ENCODE results near the gene MTOR.
"Not testable (repeated sequence)": the region's sequence is repeated elsewhere in the genome, so short reads cannot be mapped to it uniquely, and the experiment has no call there.

The MTOR gene

DNA sequence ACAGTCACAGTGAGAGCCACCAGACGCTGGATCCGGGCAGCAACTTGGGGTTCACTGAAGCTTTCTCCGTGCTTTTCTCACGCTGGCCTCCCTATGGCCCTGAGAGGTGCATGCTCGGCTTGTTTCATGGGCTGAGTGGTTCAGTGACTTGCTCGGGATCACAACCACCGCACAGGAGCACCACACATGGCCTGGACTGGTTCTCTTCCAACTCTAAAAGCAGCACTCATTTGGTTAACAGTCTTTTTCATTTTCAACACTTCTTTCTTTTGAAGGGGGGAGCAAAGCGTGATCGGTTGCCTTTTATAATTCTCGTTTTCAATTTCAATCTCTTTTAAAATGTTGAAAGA, 36.8 kb upstream of the MTOR start:
- no peak for DNase-seq (ENCODE audit: low read depth)
- H3K4me3 ChIP-seq (ENCODE audit: low read depth, low read length): no peak overlapping the region
- TF ChIP-seq CTCF (IDR thresholded peaks at IDR 0.05; ENCODE audit: control insufficient read depth, extremely low read depth, insufficient read depth): no peak

DNA sequence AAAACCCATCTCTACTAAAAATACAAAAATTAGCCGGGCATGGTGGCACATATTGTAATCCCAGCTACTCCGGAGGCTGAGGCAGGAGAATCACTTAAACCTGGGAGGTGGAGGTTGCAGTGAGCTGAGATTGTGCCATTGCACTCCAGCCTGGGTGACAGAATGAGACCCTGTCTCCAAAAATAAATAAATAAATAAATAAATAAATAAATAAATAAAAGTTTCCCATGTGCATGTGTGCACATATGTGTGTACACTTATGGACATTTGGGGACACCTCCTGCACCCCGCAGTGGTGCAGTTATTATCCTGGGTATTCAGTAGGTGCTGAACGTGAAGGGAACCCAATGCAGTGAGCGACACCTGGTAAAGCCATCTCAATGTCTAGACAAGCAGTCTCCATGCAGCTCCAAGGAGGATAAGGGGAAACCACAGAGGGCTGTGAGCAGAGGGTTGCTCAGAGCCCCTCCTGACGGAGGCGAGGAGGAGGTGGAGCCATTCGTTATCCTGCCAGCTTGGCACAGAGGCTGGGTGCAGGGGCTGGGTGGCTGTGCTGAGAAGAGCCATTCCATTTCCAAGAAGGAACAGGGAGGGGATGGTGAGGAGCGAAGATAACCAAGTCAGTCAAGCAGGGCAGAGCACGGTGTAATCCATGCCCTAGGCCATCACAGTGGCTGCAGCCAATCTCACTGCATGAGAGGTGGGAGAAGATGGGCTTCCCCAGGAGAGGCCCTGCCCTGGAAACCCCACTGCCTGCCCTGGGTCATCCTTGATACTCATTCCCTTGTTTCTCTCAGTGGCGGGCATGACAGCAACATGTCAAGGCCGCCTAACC, 36.3 kb upstream of the MTOR start:
- DNase-seq (ENCODE audit: low read depth): no peak
- H3K4me3 ChIP-seq (ENCODE audit: low read depth, low read length): no peak overlapping the region
- no peak for TF ChIP-seq CTCF (IDR thresholded peaks at IDR 0.05; ENCODE audit: control insufficient read depth, extremely low read depth, insufficient read depth)

DNA sequence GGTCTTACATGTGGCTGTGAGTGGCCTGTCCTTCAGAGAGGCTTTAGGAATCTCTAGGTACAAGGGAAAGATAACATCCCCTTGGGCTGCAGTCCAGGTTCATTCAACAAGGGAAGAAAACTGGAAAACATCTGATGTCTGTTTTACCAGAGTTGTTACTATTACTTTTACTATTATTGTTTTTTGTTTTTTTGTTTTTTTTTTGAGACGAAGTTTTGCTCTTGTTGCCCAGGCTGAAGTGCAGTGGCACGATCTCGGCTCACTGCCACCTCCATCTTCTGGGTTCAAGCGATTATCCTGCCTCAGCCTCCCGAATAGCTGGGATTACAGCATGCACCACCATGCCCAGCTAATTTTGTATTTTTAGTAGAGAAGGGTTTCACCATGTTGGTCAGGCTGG, 35.4 kb upstream of the MTOR start:
- DNase-seq (ENCODE audit: low read depth); H3K4me3 ChIP-seq (ENCODE audit: low read depth, low read length): not testable (repeated sequence)

- no peak for DNase-seq (ENCODE audit: low read depth)
- no peak for TF ChIP-seq CTCF (IDR thresholded peaks at IDR 0.05; ENCODE audit: control insufficient read depth, extremely low read depth, insufficient read depth)
- H3K4me3 ChIP-seq (ENCODE audit: low read depth, low read length): no peak overlapping the region
Observed at GRCh38 chr1:11295905-11296304, 33.6 kb upstream of the MTOR start.

DNA sequence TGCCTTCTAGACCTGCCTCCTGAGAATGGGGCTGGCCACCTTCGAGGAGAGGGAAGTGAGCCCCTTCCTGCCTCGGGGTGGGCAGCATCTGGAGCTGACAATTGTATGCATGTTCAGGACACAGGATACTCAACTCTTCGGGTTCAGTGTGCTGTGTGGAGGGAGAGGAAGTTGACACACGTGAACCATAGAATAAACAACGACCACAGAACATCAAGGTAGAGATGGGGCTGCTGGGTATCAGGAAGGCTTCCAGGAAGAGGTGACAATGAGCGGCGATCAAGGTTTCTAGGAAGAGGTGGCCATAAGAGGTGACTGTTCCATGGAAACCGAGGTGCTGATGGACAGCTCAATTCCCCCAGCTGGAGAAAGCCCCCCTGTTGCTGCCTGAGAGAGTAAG, 32.6 kb upstream of the MTOR start:
- no peak for DNase-seq (ENCODE audit: low read depth)
- H3K4me3 ChIP-seq (ENCODE audit: low read depth, low read length): no peak overlapping the region
- no peak for TF ChIP-seq CTCF (IDR thresholded peaks at IDR 0.05; ENCODE audit: control insufficient read depth, extremely low read depth, insufficient read depth)

DNA sequence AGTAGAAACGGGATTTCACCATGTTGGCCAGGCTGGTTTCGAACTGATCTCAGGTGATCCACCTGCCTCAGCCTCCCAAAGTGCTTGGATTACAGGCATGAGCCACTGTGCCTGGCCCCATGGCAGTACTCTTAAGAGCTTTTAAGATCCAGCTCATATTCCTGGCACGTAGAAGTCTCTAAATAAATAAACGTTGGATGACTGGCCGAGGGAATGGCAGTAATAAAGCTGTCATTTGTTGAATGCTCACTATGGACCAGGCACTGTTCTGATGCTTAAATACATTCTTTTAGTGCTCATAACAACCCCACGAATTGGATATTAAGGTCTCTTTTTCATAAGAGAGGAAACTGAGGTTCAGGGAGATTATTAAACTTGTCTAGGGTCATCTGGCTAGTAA, 31.5 kb upstream of the MTOR start:
- no peak for DNase-seq (ENCODE audit: low read depth)
- TF ChIP-seq CTCF (IDR thresholded peaks at IDR 0.05; ENCODE audit: control insufficient read depth, extremely low read depth, insufficient read depth): no peak

GRCh38 chr1:11291049-11291448, 28.7 kb upstream of the MTOR start:
- DNase-seq (ENCODE audit: low read depth): no peak
- no peak for TF ChIP-seq CTCF (IDR thresholded peaks at IDR 0.05; ENCODE audit: control insufficient read depth, extremely low read depth, insufficient read depth)
- H3K4me3 ChIP-seq (ENCODE audit: low read depth, low read length): no peak overlapping the region

More for the DNA sequence above, 31.5 kb upstream of the MTOR start:
- no peak overlapping the region for H3K4me3 ChIP-seq (ENCODE audit: low read depth, low read length)

Data from LNCaP clone FGC (cell line).